Hypothalamus (tissue), 51 donors: Measurements from ENCODE around the gene PHKG2.
"Not testable (repeated sequence)": the region's sequence is repeated elsewhere in the genome, so short reads cannot be mapped to it uniquely, and the experiment has no call there.

Experiments used
- DNase-seq, 51 donors: peaks; one replicate each; lab custom pipeline; 2025; lab: John Stamatoyannopoulos, UW

The PHKG2 gene, protein sequence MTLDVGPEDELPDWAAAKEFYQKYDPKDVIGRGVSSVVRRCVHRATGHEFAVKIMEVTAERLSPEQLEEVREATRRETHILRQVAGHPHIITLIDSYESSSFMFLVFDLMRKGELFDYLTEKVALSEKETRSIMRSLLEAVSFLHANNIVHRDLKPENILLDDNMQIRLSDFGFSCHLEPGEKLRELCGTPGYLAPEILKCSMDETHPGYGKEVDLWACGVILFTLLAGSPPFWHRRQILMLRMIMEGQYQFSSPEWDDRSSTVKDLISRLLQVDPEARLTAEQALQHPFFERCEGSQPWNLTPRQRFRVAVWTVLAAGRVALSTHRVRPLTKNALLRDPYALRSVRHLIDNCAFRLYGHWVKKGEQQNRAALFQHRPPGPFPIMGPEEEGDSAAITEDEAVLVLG

GRCh38 chr16:30747799-30748633 lies at the start of gene PHKG2:
TSS of gene PHKG2 (plus strand) at chr16:30748425. CDS start at chr16:30748821, 396 bp downstream.
- DNase-seq: peak; percentile 75 to 99 (median 98)

DNA sequence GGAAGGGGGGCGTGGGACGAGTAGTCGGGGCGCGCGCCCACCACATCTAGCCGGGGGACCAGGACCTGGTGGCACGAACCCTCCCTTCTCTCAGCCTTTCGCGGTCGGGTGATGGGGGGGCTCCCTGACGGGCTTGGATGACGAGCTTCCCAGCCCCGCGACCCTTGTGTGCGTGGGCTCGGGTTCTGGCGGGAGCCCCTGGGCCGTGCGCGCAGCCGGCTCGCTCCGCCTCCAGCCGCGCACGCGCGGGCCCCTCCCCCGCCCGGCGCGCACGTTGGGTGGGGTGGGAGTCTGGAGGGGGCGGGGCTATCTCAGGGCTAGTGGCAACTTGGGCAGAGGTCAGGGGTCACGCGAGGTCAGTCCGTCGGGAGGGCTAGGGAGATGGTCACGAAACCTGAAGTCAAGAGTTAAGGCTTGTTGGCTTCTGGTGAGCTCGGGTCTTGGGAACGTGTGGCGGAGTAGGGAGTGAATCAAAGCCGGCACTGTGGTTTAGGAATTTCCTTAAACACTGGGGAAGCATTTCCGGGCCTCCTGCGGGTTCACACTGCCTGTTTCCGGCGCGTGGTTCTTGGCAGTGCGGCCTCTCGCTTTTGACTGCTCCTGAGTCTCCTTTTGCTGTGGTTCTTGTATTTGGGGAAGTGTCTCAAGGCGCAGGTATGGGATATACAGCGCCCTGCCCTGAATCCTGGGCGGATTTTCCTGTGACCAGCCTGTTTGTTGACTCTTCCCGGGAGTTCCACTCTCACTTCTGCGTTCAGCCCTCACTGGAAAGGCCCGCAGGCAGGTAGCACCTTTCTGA lies 49.2 kb upstream of the PHKG2 start, which contains the start of gene SRCAP:
Gene SRCAP (plus strand): TSS at position 356 of the 799 bp plus-strand sequence. CDS start 1,654 bp downstream, outside the sequence.
- DNase-seq: peak in 49 of 51 donors; percentile 38 to 84 (median 72)

- no peak for DNase-seq
Observed at GRCh38 chr16:30699615-30700099, 48.6 kb upstream of the PHKG2 start.

- peak in 2 of 51 donors; percentile 7 to 14 for DNase-seq
Observed at GRCh38 chr16:30700491-30700890, 47.7 kb upstream of the PHKG2 start.

GRCh38 chr16:30700971-30701370 lies 47.3 kb upstream of the PHKG2 start:
- no peak for DNase-seq

DNA sequence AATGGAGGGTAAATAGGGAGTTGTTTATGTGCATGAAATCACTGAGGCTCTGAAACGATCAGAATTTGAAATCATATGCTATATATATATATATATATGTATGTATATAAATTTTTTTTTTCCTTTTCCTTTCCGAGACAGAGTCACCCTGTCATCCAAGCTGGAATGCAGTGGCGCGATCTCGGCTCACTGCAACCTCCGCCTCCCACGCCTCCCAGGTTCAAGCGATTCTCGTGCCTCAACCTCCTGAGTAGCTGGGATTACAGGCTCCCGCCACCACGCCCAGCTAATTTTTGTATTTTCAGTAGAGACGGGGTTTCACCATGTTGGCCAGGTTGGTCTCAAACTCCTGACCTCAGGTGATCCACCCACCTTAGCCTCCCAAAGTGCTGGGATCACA lies 45.2 kb upstream of the PHKG2 start:
- not testable (repeated sequence) for DNase-seq

DNA sequence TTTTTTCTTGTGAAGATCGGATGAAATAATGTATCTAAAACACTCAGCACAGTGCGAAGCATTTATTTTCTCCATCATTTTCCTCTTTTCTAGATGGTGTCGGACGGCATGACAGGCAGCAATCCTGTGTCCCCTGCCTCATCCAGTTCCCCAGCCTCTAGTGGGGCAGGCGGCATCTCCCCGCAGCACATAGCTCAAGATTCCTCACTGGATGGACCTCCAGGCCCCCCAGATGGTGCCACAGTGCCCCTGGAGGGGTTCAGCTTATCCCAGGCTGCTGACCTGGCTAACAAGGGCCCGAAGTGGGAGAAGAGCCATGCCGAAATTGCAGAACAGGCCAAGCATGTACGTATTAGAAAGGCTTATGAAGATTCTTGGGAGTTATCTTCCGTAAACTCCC lies 44.3 kb upstream of the PHKG2 start:
- no peak for DNase-seq

- DNase-seq: no peak
Observed at GRCh38 chr16:30706046-30706445, 42.2 kb upstream of the PHKG2 start.

DNA sequence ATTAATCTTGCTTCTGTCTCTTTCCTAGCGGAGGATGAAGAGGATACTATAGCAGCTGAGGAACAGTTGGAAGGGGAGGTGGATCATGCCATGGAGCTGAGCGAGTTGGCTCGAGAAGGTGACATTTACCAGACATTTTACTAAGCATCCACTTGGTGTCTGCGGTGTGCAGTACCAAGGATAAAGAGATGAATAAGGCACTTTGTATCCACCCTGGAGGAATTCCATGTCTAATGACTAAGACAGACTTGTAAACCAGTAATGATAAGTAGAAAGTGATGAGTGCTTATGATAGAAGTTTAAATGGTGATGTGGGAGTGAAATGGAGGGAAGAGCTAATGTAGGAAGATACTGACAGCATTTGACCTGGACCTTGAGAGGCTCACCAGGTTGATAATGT lies 37.3 kb upstream of the PHKG2 start:
- no peak for DNase-seq

- no peak for DNase-seq
Observed at GRCh38 chr16:30711712-30712111, 36.5 kb upstream of the PHKG2 start.

GRCh38 chr16:30715750-30716445 lies 32.3 kb upstream of the PHKG2 start:
- no peak for DNase-seq

- DNase-seq: no peak
Observed at GRCh38 chr16:30720086-30720485, 28.1 kb upstream of the PHKG2 start.

DNA sequence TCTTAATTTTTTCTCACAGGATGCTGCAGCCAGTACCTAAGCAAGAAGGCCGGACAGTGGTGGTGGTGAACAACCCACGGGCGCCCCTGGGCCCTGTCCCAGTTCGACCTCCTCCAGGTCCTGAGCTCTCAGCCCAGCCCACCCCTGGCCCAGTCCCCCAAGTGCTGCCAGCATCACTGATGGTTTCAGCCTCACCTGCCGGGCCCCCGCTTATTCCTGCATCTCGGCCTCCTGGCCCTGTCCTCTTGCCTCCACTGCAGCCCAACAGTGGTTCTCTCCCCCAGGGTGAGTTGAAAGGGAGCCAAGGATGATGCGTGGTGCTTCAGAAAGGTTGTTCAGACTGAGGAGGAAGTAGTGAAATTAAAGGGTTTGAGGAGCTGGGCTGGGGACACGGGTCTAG lies 27.5 kb upstream of the PHKG2 start:
- DNase-seq: no peak

DNA sequence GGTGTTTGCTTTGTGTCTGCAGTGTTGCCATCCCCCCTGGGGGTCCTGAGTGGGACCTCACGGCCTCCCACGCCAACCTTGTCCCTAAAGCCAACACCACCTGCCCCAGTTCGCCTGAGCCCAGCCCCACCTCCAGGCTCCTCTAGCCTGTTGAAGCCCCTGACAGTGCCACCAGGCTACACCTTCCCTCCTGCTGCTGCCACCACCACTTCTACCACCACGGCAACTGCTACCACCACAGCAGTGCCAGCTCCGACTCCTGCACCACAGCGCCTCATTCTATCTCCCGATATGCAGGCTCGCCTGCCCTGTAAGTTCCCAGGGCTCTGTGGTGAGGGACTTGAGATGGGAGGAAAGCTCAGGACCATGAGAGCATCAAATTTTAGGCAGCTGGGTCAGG lies 27.1 kb upstream of the PHKG2 start:
- no peak for DNase-seq

- no peak for DNase-seq
Observed at GRCh38 chr16:30721606-30722005, 26.6 kb upstream of the PHKG2 start.

DNA sequence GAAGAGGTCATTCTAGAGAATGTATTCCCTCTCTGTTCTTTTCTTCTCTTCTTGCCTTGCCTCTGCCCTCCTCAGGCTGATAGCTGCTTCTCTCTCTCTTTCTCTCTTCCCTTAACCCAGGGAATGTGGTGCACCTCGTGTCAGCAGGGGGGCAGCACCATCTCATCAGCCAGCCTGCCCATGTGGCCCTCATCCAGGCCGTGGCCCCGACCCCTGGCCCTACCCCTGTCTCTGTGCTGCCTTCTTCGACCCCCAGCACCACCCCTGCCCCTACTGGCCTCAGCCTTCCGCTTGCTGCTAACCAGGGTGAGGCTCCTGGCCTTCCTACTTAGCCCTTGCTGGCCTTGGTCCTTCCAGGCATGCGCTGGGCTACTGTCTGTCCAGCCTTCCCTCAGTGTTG lies 25.8 kb upstream of the PHKG2 start:
- DNase-seq: no peak

GRCh38 chr16:30722916-30723315 lies 25.3 kb upstream of the PHKG2 start:
- no peak for DNase-seq

DNA sequence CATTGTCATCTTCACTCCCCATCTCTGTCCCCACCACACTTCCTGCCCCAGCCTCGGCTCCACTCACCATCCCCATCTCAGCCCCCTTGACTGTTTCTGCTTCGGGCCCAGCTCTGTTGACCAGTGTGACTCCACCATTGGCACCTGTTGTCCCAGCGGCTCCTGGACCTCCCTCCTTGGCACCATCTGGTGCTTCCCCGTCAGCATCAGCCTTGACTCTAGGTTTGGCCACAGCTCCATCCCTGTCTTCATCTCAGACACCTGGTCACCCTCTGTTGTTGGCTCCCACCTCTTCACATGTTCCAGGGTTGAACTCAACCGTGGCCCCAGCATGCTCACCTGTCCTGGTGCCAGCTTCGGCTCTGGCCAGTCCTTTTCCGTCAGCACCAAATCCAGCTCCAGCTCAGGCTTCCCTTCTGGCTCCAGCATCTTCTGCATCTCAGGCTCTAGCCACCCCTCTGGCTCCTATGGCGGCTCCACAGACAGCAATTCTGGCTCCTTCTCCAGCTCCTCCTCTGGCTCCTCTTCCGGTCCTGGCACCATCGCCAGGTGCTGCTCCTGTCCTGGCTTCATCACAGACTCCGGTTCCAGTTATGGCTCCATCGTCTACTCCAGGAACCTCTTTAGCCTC lies 24.4 kb upstream of the PHKG2 start:
- no peak for DNase-seq

DNA sequence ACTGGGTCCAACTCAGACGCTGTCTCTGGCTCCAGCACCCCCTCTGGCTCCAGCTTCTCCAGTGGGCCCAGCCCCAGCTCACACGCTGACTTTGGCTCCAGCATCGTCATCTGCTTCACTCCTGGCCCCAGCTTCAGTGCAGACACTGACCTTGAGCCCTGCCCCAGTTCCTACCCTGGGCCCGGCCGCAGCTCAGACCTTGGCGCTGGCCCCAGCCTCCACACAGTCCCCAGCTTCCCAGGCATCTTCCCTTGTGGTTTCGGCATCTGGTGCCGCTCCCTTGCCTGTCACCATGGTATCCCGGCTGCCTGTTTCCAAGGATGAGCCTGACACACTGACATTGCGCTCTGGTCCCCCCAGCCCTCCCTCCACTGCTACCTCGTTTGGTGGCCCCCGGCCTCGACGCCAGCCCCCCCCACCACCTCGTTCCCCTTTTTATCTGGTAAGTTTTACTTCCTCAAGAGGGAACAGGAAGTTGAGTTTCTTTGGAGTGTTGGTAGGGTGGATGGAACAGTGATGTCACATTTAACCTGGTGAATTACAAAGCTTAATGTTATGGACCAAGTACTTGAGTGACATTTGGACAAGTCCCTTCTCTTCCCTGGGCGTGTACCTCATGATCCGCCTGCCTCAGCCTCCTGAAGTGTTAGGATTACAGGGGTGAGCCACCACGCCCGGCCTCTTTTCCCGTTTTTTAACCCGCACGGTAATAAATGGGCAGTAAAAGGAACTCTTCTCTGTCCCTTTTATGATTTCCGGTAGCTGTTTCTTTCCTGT lies 23.4 kb upstream of the PHKG2 start:
- DNase-seq: peak in 5 of 51 donors; percentile 3 to 33 (median 21)
